Epithelial cell of proximal tubule (primary cell): ENCODE measurements around the gene UGT1A4. TPM values are rescaled to one million over a fixed set of nuclear protein-coding genes. Genes with fewer than 3 reads are reported as not detected.

Experiments
- DNase-seq: peaks from one replicate; pipeline ENCODE4 v3.0.0-alpha.2; 2011; ENCODE audit warnings: low read depth
- H3K4me3 ChIP-seq: 2 replicates; pipeline ENCODE4 v1.5.1; 2011; ENCODE audit warnings: low read depth, mild to moderate bottlenecking, low read length
- total RNA-seq: library from RNA; depleted of rRNA; stranded (reverse); fragments of >200 nt; gene quantifications from 2 replicates; pipeline ENCODE4 v1.2.3, GENCODE V29; 2015
- TF ChIP-seq, protein P1 (sequence below): conservative IDR thresholded peaks from 2 replicates; pipeline ENCODE4 v1.5.1; 2012; ENCODE audit warnings: low read depth, mild to moderate bottlenecking, low read length

Gene UGT1A4
- total RNA-seq, 1 donor from 2014 or later, result not detected

DNA sequence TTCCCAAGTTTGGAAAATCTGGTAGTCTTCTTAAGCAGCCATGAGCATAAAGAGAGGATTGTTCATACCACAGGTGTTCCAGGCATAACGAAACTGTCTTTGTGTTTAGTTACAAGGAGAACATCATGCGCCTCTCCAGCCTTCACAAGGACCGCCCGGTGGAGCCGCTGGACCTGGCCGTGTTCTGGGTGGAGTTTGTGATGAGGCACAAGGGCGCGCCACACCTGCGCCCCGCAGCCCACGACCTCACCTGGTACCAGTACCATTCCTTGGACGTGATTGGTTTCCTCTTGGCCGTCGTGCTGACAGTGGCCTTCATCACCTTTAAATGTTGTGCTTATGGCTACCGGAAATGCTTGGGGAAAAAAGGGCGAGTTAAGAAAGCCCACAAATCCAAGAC is 53.6 kb downstream of the UGT1A4 start:
- DNase-seq, result no peak
- TF ChIP-seq, protein P1, sequence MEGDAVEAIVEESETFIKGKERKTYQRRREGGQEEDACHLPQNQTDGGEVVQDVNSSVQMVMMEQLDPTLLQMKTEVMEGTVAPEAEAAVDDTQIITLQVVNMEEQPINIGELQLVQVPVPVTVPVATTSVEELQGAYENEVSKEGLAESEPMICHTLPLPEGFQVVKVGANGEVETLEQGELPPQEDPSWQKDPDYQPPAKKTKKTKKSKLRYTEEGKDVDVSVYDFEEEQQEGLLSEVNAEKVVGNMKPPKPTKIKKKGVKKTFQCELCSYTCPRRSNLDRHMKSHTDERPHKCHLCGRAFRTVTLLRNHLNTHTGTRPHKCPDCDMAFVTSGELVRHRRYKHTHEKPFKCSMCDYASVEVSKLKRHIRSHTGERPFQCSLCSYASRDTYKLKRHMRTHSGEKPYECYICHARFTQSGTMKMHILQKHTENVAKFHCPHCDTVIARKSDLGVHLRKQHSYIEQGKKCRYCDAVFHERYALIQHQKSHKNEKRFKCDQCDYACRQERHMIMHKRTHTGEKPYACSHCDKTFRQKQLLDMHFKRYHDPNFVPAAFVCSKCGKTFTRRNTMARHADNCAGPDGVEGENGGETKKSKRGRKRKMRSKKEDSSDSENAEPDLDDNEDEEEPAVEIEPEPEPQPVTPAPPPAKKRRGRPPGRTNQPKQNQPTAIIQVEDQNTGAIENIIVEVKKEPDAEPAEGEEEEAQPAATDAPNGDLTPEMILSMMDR, result no peak
- H3K4me3 ChIP-seq, result no peak overlapping the region

DNA sequence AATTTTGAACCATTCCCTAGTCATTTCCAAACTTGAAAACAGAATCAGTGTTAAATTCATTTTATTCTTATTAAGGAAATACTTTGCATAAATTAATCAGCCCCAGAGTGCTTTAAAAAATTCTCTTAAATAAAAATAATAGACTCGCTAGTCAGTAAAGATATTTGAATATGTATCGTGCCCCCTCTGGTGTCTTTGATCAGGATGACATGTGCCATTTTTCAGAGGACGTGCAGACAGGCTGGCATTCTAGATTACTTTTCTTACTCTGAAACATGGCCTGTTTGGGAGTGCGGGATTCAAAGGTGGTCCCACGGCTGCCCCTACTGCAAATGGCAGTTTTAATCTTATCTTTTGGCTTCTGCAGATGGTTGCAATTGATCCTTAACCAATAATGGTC is 54.0 kb downstream of the UGT1A4 start:
- TF ChIP-seq, protein P1, result no peak

DNA sequence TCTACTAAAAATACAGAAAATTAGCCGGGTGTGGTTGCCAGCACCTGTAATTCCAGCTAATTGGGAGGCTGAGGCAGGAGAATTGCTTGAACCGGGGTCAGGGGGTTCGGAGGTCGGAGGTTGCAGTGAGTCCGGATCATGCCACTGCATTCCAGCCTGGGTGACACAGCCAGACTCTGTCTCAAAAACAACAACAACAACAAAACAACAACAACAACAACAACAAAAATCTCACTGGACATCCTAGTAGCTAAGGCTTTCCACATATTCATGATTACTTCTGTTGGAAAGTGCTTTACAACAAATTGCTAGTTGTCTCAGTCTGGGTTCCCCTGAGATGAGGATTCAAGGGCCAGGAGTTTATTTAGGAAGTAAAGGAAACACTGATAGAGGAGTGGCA is 55.3 kb downstream of the UGT1A4 start:
- TF ChIP-seq, protein P1, result no peak
- H3K4me3 ChIP-seq, result no peak overlapping the region
- no peak for DNase-seq

More for the DNA sequence above, 54.0 kb downstream of the UGT1A4 start:
- no peak for DNase-seq
- no peak overlapping the region for H3K4me3 ChIP-seq

DNA sequence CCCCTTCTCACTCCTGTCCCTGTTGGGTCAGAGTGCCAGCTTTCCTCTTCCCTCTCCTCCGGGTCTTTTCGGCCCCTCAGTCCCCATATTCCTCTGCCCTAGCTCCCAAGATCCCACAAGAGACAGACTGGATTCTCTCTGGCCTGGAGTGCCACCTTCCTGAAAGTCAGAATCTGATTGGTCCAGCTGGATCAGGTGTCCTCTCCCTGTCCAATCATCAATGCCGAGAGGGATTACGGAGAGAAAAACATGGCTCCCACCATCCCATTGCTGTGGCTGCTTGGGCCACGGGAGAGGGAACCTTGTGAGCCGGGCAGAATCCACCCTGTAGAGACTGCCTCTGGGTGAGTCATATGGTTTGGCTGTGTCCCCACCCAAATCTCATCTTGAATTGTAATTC is 56.9 kb downstream of the UGT1A4 start:
- TF ChIP-seq, protein P1, result no peak
- DNase-seq, result no peak
- no peak overlapping the region for H3K4me3 ChIP-seq

DNA sequence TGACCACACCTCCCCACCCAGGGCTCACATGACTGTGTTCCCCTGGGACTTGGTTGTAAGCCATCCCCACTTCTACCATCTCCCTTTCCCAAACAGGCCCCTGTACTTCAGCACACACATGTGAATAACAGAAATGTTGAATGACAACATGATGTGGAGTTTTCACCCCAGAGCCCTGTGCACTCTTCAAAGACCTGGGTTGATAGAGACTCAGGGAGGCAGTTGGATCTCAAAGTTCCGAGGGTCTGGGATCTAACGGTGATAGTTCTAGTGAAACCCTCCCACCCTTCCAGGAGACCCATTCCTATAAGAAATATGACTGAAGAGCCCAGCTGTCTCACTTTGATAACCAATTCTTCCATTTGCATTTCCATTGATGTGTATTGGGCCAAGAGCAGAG is 59.5 kb downstream of the UGT1A4 start, which contains the start of gene MROH2A:
MROH2A (plus strand) TSS at position 301 of the 400 bp plus-strand sequence. CDS start 1,029 bp downstream, outside the sequence.
- no peak for DNase-seq
- TF ChIP-seq, protein P1, result no peak
- no peak within 1 kb of the TSS for H3K4me3 ChIP-seq

DNA sequence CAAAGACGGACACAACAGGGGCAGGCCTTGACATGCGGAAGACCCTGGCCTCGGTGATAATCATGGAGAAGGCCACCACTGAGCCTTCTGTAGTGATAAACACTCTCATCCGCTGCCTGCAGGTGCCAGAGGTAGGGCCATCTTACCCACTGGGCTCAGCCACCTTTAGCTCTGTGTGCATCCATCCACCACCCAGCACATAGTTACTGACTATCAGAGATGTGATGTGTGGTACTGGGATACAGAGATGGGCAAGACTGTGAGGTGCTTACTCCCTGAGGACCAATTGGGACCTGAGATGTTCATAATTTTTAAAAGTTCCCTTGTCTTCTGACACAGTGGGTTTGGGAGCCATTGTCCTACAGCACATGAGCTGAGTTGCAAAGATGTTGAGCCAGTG is 61.2 kb downstream of the UGT1A4 start:
- TF ChIP-seq, protein P1, result no peak
- H3K4me3 ChIP-seq, result no peak overlapping the region
- no peak for DNase-seq

DNA sequence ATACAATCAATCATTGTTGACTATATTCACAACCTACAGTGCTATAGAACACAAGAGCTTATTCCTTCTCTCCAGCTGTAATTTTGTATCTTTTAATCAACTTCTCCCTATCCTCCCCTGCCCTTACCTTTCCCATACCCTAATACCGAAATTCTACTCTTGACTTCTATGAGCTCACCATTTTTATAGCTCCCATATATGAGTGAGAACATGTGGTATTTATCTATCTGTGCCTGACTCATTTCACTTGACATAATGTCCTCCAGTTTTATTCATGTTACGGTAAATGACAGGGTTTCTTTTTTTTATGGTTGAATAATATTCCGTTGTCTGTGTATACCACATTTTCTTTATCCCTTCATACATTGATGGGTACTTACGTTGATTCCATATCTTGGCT is 62.2 kb downstream of the UGT1A4 start:
- TF ChIP-seq, protein P1, result no peak
- no peak for DNase-seq
- H3K4me3 ChIP-seq, result no peak overlapping the region
